SK-N-MC (cell line): Measurements from ENCODE around the gene CRTAP.

Experiments
- EZH2 ChIP-seq: fragments of 200-600 bp; sonication (generic); IDR thresholded peaks from one replicate; pipeline ENCODE4 v1.6.1; 2017; ENCODE audit warnings: antibody characterized with exemption
- FOXP2 ChIP-seq: optimal IDR thresholded peaks from 2 replicates; pipeline ENCODE3; 2011; ENCODE audit warnings: mild to moderate bottlenecking, moderate library complexity; ENCODE audit not compliant: insufficient read depth; ENCODE audit errors: extremely low read length, control extremely low read depth
- POLR2AphosphoS5 ChIP-seq: IDR thresholded peaks from 2 replicates; pipeline ENCODE4 v1.6.1; 2012; ENCODE audit warnings: mild to moderate bottlenecking, low read depth, low read length, borderline replicate concordance

DNA sequence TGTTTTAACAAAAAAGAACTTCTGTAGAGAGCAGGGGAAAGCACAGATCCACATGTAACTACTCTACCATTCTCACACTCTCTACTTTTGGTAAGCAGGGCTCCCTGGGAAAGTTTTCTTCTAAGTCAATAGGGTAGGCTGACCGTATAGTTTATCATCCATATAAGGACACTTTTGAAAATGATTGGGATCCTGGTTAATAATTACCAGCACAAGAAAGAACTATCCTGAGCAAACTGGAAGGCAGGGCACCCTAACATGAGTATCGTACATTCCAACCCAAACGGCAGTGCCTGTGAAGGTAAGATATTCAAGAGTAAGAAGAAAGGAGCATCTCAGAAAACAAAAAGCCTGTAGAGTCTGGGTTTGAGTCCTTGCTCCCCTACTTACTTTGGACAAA, 82.7 kb downstream of the CRTAP start:
- TF ChIP-seq EZH2 (no peak), POLR2AphosphoS5 (no peak), FOXP2 (no peak)
